ENCODE results near the gene CPSF4L.

DNA sequence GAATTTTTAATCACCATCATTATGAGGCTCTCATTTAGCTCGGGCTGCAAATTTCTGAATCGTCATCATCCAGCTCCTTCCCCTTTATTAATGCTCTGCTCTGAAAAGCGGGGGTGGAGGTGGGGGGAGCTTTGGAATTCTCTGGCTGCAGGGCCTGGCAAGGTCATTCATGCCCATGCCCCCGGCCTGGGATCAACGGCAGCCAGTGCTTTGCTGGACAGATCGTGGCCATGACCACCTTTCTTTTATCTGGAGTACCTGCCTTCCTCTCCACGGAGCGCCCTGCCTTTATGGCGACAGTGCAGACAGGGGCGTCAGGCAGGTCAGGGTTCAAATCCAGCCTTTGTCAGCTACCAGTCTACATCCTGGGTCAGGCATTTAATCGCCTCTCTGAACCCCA is 5.1 kb upstream of the CPSF4L start:
- TF ChIP-seq, protein P1, sequence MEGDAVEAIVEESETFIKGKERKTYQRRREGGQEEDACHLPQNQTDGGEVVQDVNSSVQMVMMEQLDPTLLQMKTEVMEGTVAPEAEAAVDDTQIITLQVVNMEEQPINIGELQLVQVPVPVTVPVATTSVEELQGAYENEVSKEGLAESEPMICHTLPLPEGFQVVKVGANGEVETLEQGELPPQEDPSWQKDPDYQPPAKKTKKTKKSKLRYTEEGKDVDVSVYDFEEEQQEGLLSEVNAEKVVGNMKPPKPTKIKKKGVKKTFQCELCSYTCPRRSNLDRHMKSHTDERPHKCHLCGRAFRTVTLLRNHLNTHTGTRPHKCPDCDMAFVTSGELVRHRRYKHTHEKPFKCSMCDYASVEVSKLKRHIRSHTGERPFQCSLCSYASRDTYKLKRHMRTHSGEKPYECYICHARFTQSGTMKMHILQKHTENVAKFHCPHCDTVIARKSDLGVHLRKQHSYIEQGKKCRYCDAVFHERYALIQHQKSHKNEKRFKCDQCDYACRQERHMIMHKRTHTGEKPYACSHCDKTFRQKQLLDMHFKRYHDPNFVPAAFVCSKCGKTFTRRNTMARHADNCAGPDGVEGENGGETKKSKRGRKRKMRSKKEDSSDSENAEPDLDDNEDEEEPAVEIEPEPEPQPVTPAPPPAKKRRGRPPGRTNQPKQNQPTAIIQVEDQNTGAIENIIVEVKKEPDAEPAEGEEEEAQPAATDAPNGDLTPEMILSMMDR (IDR thresholded peaks at IDR 0.05), result no peak
- no peak for TF ChIP-seq SIN3A (IDR thresholded peaks at IDR 0.05; ENCODE audit: borderline replicate concordance, insufficient read depth, low read depth, low read length)

Measured in Panc1 (cell line).